Mesothelial cell of epicardium (in vitro differentiated cells): Measurements from ENCODE around the gene KCNA10. TPM values are rescaled to one million over a fixed set of nuclear protein-coding genes. Genes with fewer than 3 reads are reported as not detected.

Source experiments
- DNase-seq, 2 experiments: peaks; one replicate each; pipeline ENCODE4 v3.0.0; 2021; ENCODE audit warnings: low spot score in 2 of 2; ENCODE audit not compliant: unreplicated experiment in 2 of 2
- H3K27ac Mint-ChIP-seq: 2 replicates; pipeline ENCODE4 v1.8.0; 2021; ENCODE audit warnings: mixed read lengths
- H3K27me3 Mint-ChIP-seq: 2 replicates; pipeline ENCODE4 v1.8.0; 2021; ENCODE audit warnings: low read depth, mixed read lengths
- H3K36me3 Mint-ChIP-seq: 2 replicates; pipeline ENCODE4 v1.8.0; 2021; ENCODE audit warnings: mixed read lengths
- H3K4me1 Mint-ChIP-seq: 2 replicates; pipeline ENCODE4 v1.8.0; 2021; ENCODE audit warnings: mixed read lengths
- H3K4me3 Mint-ChIP-seq: 2 replicates; pipeline ENCODE4 v1.8.0; 2021; ENCODE audit warnings: mild to moderate bottlenecking, moderate library complexity, mixed read lengths
- H3K9me3 Mint-ChIP-seq: 2 replicates; pipeline ENCODE4 v1.8.0; 2021; ENCODE audit warnings: mixed read lengths
- total RNA-seq: library from RNA; stranded (reverse); gene quantifications from 3 replicates; pipeline ENCODE4 v1.2.1, GENCODE V29; 2021
- TF ChIP-seq, protein P1 (sequence below): fragments of 200-600 bp; sonication (generic); IDR thresholded peaks from one replicate; pipeline ENCODE4 v1.5.0; 2021; ENCODE audit warnings: antibody characterized with exemption; ENCODE audit not compliant: unreplicated experiment

The KCNA10 gene
- total RNA-seq, 1 donor from 2014 or later, result not detected

DNA sequence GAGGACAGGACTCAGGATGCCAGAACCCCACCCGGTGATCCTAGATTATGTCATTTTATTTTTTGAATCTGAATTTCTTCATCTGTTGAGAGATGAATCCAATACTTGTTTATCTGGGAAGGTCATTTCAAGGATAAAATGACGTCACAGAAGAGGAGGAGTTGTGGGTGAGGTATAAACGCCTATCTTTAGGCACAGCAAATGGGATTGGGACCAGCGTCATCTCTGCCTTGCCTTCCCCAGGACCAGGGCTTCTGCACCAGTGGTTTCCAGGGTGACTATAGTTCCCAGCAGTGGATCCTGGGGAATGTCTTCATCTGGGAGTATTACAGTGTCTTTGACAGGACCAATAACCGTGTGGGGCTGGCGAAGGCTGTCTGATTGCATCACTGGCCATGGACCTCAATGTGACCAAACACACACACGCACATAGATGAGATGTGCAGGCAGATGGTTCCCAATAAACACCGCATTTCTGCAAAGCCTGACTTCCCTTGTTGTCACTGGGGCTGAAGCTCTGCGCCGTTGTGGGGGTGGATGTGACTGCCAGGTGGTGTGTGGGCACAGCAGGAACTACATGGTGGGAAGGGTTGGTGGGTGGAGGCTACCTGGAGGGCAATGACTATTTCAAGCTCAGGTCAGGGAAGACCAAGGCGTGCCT, 28.1 kb downstream of the KCNA10 start:
- no peak for DNase-seq
- TF ChIP-seq, protein P1, sequence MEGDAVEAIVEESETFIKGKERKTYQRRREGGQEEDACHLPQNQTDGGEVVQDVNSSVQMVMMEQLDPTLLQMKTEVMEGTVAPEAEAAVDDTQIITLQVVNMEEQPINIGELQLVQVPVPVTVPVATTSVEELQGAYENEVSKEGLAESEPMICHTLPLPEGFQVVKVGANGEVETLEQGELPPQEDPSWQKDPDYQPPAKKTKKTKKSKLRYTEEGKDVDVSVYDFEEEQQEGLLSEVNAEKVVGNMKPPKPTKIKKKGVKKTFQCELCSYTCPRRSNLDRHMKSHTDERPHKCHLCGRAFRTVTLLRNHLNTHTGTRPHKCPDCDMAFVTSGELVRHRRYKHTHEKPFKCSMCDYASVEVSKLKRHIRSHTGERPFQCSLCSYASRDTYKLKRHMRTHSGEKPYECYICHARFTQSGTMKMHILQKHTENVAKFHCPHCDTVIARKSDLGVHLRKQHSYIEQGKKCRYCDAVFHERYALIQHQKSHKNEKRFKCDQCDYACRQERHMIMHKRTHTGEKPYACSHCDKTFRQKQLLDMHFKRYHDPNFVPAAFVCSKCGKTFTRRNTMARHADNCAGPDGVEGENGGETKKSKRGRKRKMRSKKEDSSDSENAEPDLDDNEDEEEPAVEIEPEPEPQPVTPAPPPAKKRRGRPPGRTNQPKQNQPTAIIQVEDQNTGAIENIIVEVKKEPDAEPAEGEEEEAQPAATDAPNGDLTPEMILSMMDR, result no peak
- no peaks in the 10 kb centered on the region for H3K9me3 Mint-ChIP-seq
- H3K27ac Mint-ChIP-seq, result no peak overlapping the region
- H3K4me3 Mint-ChIP-seq, result no peak overlapping the region
- no peaks in the 10 kb centered on the region for H3K36me3 Mint-ChIP-seq
- no peaks in the 10 kb centered on the region for H3K27me3 Mint-ChIP-seq
- H3K4me1 Mint-ChIP-seq, result peaks cover 8% of the 10 kb centered on the region

DNA sequence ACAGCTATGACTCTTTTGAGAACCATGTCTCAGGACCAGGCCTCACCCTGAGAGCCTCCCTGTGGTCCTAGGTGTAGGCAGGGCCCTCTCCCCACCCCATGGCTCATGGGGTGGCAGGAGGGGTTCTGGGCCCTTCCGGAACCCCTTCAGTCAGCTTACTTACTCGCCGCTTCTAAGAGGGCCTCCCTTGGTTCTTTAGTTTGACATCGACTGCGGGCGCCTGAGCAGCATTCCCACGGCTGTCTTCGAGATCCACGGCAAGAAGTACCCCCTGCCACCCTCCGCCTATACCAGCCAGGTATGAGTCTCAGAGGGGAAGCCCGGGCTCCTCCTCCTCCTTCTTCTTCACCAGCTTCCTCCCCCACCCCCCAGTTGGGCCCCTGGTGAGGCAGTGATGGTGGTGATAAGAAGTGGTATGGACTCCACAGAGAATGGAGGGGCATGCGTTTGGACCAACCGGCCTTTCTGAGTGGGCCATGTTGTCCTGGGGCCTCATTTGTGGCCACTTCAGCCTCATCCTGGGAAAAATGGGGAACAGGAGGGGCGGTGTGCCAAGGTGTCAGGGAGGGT, 28.9 kb downstream of the KCNA10 start:
- H3K36me3 Mint-ChIP-seq, result no peaks in the 10 kb centered on the region
- peaks cover 6% of the 10 kb centered on the region for H3K27me3 Mint-ChIP-seq
- DNase-seq, result no peak
- peaks cover 6% of the 10 kb centered on the region for H3K4me1 Mint-ChIP-seq
- H3K27ac Mint-ChIP-seq, result no peak overlapping the region
- TF ChIP-seq, protein P1, result no peak
- H3K9me3 Mint-ChIP-seq, result no peaks in the 10 kb centered on the region
- H3K4me3 Mint-ChIP-seq, result no peak overlapping the region

DNA sequence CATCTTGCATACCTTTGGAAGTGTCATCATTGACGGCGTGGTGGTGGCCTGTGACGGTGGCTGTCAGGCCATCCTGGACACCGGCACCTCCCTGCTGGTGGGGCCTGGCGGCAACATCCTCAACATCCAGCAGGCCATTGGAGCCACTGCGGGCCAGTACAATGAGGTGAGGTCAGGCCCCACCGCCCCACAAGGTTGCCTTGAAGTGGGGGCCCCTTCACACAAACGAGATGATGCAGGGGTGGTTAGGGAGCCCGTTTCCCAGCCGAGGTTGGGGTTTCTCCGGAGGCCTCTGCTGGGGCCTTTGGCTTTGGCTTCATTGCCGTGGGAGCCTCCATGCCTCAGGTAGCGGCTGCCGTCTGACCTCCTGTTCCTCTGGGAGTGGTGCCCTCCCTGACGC, 29.6 kb downstream of the KCNA10 start:
- peaks cover under 1% of the 10 kb centered on the region for H3K4me1 Mint-ChIP-seq
- peaks cover 8% of the 10 kb centered on the region for H3K27me3 Mint-ChIP-seq
- H3K9me3 Mint-ChIP-seq, result no peaks in the 10 kb centered on the region
- no peak overlapping the region for H3K27ac Mint-ChIP-seq
- no peak for DNase-seq
- no peak overlapping the region for H3K4me3 Mint-ChIP-seq
- TF ChIP-seq, protein P1, result no peak
- no peaks in the 10 kb centered on the region for H3K36me3 Mint-ChIP-seq

DNA sequence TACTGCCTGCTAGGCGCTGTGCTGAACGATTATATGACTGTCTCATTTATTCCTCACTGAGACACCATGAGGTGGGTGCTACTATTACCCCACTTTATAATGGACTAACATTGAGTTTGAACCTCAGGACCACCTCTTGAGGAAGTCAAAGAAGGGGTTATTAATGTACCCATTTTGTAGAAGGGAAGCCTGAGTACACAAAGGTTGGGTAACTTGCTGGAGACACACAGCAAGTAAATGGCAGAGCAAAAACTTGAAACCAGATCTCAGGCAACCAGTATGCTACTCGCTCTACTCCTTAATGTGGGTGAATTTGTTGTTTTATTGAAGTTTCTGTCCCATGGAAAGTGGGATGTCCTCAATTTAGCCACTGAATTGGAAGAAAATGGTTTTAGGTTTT, 30.1 kb downstream of the KCNA10 start:
- no peaks in the 10 kb centered on the region for H3K4me1 Mint-ChIP-seq
- peaks cover 11% of the 10 kb centered on the region for H3K27me3 Mint-ChIP-seq
- no peaks in the 10 kb centered on the region for H3K36me3 Mint-ChIP-seq
- H3K9me3 Mint-ChIP-seq, result no peaks in the 10 kb centered on the region
- TF ChIP-seq, protein P1, result no peak
- DNase-seq, result no peak
- no peak overlapping the region for H3K4me3 Mint-ChIP-seq
- H3K27ac Mint-ChIP-seq, result no peak overlapping the region

DNA sequence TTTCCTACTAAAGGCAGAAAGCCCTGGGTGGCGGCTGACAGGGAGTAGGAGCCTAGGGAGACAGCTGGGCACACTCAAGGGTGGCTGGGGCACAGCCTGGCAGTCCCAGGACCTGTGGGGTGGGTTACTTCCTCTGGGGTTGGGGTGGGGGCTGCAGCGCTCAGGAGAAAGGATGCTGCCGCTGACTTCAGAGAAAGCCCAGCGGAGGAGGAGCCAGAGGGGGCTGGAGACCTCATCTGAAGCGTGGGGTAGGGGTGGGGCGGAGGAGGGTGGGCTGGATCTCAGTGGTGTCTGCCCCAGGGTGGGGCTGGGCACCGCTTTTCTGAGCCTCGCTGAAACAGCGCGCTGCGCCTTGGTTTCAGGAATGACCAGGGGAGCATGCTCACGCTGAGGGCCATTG, 30.8 kb downstream of the KCNA10 start:
- Mint-ChIP-seq H3K9me3 (no peaks in the 10 kb centered on the region), H3K27me3 (peaks cover 17% of the 10 kb centered on the region), H3K36me3 (no peaks in the 10 kb centered on the region), H3K4me1 (no peaks in the 10 kb centered on the region), H3K27ac (no peak overlapping the region), H3K4me3 (no peak overlapping the region)
- TF ChIP-seq, protein P1, result no peak
- DNase-seq, result no peak
